ENCODE measurements around the gene FBLN2.
A peak's percentile ranks its signal among the peaks of the same experiment; 100 is the strongest.

The FBLN2 gene

DNA sequence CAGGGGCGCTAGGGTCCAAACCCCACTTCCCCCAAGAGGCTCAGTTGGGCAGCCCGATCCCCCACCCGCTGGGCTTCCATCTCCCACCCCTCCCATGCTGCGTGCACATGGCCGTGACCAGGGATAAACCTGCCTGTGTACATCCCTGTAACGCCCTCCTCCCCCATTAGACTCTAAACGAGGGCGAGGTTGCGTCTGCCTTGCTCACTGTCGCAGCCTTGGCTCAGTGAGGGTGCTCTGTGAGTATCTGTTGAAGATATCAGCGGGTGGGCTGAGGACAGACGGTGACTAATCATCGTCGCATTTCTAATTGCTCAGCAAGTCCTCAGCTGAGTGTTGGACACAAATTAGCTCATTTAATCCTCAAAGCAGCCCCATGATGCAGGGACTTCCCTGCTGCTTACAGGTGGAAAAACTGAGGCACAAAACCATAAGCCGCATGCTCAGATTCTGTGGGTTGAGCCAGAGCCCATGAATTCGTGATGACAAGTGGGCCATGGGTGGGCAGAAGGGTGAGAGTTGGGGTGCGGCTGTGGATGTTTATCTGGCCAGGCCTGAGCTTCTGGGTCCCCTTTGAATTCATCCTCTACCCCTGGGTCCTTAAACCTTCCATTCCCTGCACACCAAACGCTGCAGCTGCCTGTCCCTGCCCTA, 26.0 kb downstream of the FBLN2 start:
- TF ChIP-seq, protein P1, sequence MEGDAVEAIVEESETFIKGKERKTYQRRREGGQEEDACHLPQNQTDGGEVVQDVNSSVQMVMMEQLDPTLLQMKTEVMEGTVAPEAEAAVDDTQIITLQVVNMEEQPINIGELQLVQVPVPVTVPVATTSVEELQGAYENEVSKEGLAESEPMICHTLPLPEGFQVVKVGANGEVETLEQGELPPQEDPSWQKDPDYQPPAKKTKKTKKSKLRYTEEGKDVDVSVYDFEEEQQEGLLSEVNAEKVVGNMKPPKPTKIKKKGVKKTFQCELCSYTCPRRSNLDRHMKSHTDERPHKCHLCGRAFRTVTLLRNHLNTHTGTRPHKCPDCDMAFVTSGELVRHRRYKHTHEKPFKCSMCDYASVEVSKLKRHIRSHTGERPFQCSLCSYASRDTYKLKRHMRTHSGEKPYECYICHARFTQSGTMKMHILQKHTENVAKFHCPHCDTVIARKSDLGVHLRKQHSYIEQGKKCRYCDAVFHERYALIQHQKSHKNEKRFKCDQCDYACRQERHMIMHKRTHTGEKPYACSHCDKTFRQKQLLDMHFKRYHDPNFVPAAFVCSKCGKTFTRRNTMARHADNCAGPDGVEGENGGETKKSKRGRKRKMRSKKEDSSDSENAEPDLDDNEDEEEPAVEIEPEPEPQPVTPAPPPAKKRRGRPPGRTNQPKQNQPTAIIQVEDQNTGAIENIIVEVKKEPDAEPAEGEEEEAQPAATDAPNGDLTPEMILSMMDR (IDR thresholded peaks at IDR 0.05; ENCODE audit: low read depth, low read length), result no peak
- H3K4me3 ChIP-seq (replicated peaks in 1 of 2; ENCODE audit: low read depth in 2 of 2, low read length in 2 of 2), result no peak overlapping the region
- DNase-seq (ENCODE audit: low read depth in 2 of 2), result peak in 1 of 2 donors; percentile 26

DNA sequence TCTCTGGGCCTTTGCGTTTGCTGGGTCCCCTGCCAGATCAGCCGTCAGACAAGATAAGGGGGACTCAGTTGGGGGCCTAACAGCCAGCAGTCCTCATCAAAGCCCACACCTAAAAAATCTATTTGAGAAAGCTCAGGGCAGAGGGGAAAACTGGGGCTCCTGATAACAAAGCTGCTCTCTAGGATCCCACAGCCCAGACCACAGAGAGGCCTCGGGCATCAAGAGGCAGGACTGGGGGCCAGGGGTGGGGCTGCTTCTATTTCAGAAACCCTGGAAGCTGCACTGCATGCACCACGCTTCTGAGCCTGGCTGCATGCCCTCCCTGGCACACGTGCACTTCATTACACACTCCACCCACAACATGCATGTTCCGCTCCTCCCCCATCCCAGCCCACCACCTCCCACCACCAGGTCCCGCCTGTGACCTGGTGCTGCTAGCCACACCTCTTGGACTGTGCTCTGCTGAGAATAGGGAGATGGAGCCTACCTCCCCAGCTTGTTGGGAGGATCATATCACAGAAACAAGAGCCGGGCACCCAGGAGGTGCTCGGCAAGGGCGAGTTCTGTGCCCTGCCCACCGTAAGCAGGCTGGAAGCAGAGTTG, 26.6 kb downstream of the FBLN2 start:
- no peak for DNase-seq (ENCODE audit: low read depth in 2 of 2)
- TF ChIP-seq, protein P1 (IDR thresholded peaks at IDR 0.05; ENCODE audit: low read depth, low read length), result no peak
- no peak overlapping the region for H3K4me3 ChIP-seq (replicated peaks in 1 of 2; ENCODE audit: low read depth in 2 of 2, low read length in 2 of 2)

DNA sequence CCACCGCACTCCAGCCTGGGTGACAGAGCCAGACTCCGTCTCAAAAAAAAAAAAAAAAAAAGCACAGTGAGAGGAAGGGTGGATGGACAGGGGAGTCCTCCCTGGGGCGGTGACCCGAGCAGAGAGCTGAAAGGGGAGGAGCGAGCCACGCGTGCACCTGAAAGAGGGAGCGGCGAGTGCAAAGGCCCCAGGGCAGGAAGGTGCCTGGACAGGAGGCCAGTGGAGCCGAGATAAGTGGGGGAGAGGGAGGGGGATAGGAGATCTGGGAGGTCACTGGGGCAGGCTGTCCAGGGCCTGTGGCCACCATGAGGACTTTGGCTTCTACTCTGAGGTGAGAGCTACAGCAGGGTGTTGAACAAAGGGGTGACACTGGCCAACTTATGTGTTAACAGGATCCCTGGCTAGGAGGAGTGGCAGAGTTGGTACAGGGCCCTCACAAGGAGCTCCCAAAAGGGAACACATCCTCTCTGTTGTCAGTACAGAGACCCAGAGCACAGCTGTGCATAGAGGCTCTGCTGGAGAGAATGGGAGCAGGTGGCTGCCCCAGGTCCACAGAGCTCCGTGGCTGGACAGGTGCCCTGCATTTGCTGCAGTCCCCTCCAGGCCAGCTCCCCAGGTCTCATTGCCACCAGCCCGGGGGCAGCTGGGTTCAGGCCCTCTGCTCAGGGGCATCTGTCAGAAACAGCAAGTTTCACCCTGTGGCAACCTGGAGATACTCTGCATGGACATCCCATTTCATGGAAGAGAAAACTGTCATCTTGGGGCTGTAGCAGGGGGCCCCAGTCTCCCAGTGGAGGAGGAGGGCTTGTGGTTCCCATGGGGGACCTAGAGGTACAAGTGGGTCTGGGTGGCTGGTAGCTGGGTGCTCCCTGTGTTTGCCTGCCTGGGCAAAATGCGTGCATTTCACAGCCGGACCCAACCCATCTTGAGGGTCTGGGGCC, 28.5 kb downstream of the FBLN2 start:
- TF ChIP-seq, protein P1 (IDR thresholded peaks at IDR 0.05; ENCODE audit: low read depth, low read length), result no peak
- no peak for DNase-seq (ENCODE audit: low read depth in 2 of 2)
- H3K4me3 ChIP-seq (replicated peaks in 1 of 2; ENCODE audit: low read depth in 2 of 2, low read length in 2 of 2), result no peak overlapping the region

DNA sequence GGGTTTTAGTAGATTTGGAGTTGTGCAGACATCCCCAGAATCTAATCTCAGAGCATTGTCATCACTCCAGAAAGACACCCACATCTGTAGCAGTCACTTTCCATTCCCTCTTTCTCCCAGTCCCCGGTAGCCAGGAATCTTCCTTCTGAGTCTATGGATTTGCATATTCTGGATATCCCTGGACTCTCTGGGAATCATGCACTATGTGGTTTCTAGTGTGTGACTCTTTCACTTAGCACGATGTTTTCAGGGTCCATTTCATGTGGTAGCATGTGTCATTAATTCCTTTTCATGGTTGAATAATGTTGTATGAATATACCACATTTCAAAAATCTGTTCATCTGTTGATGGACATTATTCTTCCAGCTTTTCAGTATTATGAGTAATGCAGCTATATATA, 29.3 kb downstream of the FBLN2 start:
- DNase-seq (ENCODE audit: low read depth in 2 of 2), result no peak
- TF ChIP-seq, protein P1 (IDR thresholded peaks at IDR 0.05; ENCODE audit: low read depth, low read length), result no peak
- H3K4me3 ChIP-seq (replicated peaks in 1 of 2; ENCODE audit: low read depth in 2 of 2, low read length in 2 of 2), result no peak overlapping the region

DNA sequence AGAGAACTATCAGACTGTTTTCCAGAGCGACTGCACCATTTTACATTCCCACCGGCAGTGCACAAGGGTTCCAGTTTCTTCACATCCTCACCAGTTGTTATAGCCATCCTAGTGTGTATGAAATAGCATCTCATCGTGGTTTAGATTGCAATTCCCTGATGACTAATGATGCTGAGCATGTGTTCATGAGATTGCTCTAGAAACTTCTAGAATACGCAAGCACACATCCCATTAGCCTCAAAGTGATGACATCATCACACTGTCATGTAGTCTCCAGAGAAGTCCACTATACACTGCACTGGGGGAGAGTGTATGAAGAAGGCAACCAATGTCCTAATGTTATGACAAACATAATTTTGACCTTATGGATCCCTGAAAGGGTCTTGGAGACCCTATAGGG, 30.1 kb downstream of the FBLN2 start:
- DNase-seq (ENCODE audit: low read depth in 2 of 2), result peak; percentile 68 to 77
- TF ChIP-seq, protein P1 (IDR thresholded peaks at IDR 0.05; ENCODE audit: low read depth, low read length), result no peak
- H3K4me3 ChIP-seq (replicated peaks in 1 of 2; ENCODE audit: low read depth in 2 of 2, low read length in 2 of 2), result no peak overlapping the region

DNA sequence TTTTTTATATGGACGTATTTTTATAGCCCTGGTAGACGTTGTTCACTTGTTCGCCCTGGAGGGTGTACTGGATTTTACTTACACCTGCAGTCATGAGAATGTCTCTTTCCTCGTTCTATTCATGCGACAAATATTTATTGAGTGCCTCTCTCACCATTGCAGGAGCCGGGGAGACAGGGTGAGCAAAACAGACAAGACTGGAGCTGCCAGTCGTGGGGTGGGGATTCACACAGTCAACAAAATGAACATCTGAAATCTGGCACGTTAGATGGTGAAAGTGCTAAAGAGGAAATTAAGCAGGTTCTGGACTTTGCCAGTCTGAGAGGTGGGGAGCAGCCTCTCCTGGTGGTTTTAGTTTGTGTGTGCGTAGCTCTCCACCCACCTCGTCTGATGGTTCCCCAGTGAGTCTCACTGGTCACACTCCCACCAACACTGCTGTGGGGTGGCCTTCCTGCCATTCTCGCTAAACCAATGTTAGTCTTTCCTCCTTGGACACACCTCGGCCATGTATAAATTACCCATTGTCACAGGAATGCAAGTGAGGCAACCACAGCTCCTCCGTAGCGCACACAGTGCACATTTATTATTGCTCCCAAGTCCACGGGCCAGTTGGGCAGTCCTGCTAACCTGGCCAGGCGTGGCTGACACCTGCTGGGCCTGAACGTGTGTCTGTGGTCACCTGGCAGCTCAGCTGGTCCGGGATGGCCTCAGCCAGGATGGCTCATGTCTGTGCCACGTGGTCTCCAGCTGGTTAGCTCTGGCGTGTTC, 31.5 kb downstream of the FBLN2 start:
- H3K4me3 ChIP-seq (replicated peaks in 1 of 2; ENCODE audit: low read depth in 2 of 2, low read length in 2 of 2), result no peak overlapping the region
- TF ChIP-seq, protein P1 (IDR thresholded peaks at IDR 0.05; ENCODE audit: low read depth, low read length), result no peak
- DNase-seq (ENCODE audit: low read depth in 2 of 2), result no peak

Data from cardiac fibroblast (primary cell).